Ovary (tissue), 3 donors: ENCODE data around the gene PPP2R2B.

Experiments used
- CTCF ChIP-seq, 3 donors: fragments of 450-650 bp in 2 of 3; fragments of 200-600 bp in 1 of 3; IDR thresholded peaks; one replicate each; pipeline versions ENCODE4 v1.5.1 to v1.8.0; 2016 to 2022; ENCODE audit warnings: antibody characterized with exemption in 3 of 3, mild to moderate bottlenecking in 1 of 3
- EP300 ChIP-seq: sonication (generic); formaldehyde crosslinking; IDR thresholded peaks from one replicate; pipeline ENCODE4 v1.6.1; 2017; ENCODE audit warnings: antibody characterized with exemption
- POLR2A ChIP-seq: fragments of 450-650 bp; IDR thresholded peaks from one replicate; pipeline ENCODE4 v1.6.1; 2017; ENCODE audit warnings: antibody characterized with exemption, mild to moderate bottlenecking, moderate library complexity
- donor health status: DM: no; HTN: no; CAD: no.

GRCh38 chr5:146893991-146894390 is 15.4 kb upstream of the PPP2R2B start:
- no peak for TF ChIP-seq POLR2A
- no peak for TF ChIP-seq CTCF (IDR thresholded peaks at IDR 0.05)
- no peak for TF ChIP-seq EP300
